ENCODE results near the gene VSTM5. TPM values are rescaled to one million over a fixed set of nuclear protein-coding genes. Genes with fewer than 3 reads are reported as not detected.
A peak's percentile ranks its signal among the peaks of the same experiment; 100 is the strongest.
"Not testable (repeated sequence)": the region's sequence is repeated elsewhere in the genome, so short reads cannot be mapped to it uniquely, and the experiment has no call there.

VSTM5 gene
- not detected for total RNA-seq

- CTCF ChIA-PET = no interaction called here
- no peak for ATAC-seq
- Mint-ChIP-seq H3K36me3 (ENCODE audit: low read depth) (no peaks in the 10 kb centered on the region), H3K9me3 (ENCODE audit: insufficient read depth) (no peaks in the 10 kb centered on the region), H3K27ac (no peak within 1 kb of the TSS), H3K4me1 (ENCODE audit: low read depth) (peaks cover 5% of the 10 kb centered on the region), H3K4me3 (no peak within 1 kb of the TSS), H3K27me3 (ENCODE audit: low read depth) (peaks cover 27% of the 10 kb centered on the region)
- no peak for DNase-seq
- POLR2A ChIA-PET = no interaction called here
These were observed at the start of gene VSTM5 for GRCh38 chr11:93850594-93851018. TSS of gene VSTM5 (minus strand) at chr11:93850618. CDS start at chr11:93850502, 116 bp downstream.

GRCh38 chr11:93895106-93895862 lies 44.9 kb upstream of the VSTM5 start:
- H3K4me3 Mint-ChIP-seq = no peak overlapping the region
- DNase-seq (peak; percentile 26), ATAC-seq (no peak)
- POLR2A ChIA-PET = interaction anchor here (0.5 kb wide), 1 partner anchor 606 kb away, joined by 3 read pairs; no protein-coding TSS in a partner anchor
- H3K4me1 Mint-ChIP-seq (ENCODE audit: low read depth) = no peaks in the 10 kb centered on the region
- CTCF ChIA-PET = interaction anchor here (1.1 to 1.9 kb wide), 14 partner anchors 9 to 660 kb away, joined by 3 to 7 read pairs (median 4); partner anchors contain the start of gene C11orf97
- H3K27ac Mint-ChIP-seq = no peak overlapping the region
- no peaks in the 10 kb centered on the region for H3K36me3 Mint-ChIP-seq (ENCODE audit: low read depth)
- peaks cover 11% of the 10 kb centered on the region for H3K27me3 Mint-ChIP-seq (ENCODE audit: low read depth)
- no peaks in the 10 kb centered on the region for H3K9me3 Mint-ChIP-seq (ENCODE audit: insufficient read depth)

GRCh38 chr11:93890391-93891051 lies 40.1 kb upstream of the VSTM5 start:
- POLR2A ChIA-PET = no interaction called here
- Mint-ChIP-seq H3K27me3 (ENCODE audit: low read depth) (peaks cover 14% of the 10 kb centered on the region), H3K9me3 (ENCODE audit: insufficient read depth) (no peaks in the 10 kb centered on the region), H3K4me3 (no peak overlapping the region), H3K36me3 (ENCODE audit: low read depth) (no peaks in the 10 kb centered on the region), H3K4me1 (ENCODE audit: low read depth) (no peaks in the 10 kb centered on the region), H3K27ac (no peak overlapping the region)
- DNase-seq = no peak
- CTCF ChIA-PET = no interaction called here
- no peak for ATAC-seq

GRCh38 chr11:93887111-93887510 lies 36.7 kb upstream of the VSTM5 start:
- Mint-ChIP-seq H3K4me3 (no peak overlapping the region), H3K9me3 (ENCODE audit: insufficient read depth) (no peaks in the 10 kb centered on the region), H3K4me1 (ENCODE audit: low read depth) (no peaks in the 10 kb centered on the region), H3K36me3 (ENCODE audit: low read depth) (no peaks in the 10 kb centered on the region), H3K27me3 (ENCODE audit: low read depth) (peaks cover 5% of the 10 kb centered on the region), H3K27ac (no peak overlapping the region)
- no peak for ATAC-seq
- POLR2A ChIA-PET = no interaction called here
- no peak for DNase-seq
- CTCF ChIA-PET = interaction anchor here (1.6 kb wide), 1 partner anchor 8 kb away, joined by 4 read pairs; no protein-coding TSS in a partner anchor

- H3K4me3 Mint-ChIP-seq; CTCF ChIA-PET; DNase-seq; H3K4me1 Mint-ChIP-seq (ENCODE audit: low read depth); POLR2A ChIA-PET; H3K9me3 Mint-ChIP-seq (ENCODE audit: insufficient read depth); H3K36me3 Mint-ChIP-seq (ENCODE audit: low read depth); H3K27ac Mint-ChIP-seq; ATAC-seq; H3K27me3 Mint-ChIP-seq (ENCODE audit: low read depth): not testable (repeated sequence)
These were observed 28.7 kb upstream of the VSTM5 start for GRCh38 chr11:93879114-93879513.

GRCh38 chr11:93875637-93876036 lies 25.2 kb upstream of the VSTM5 start:
- H3K9me3 Mint-ChIP-seq (ENCODE audit: insufficient read depth) = no peaks in the 10 kb centered on the region
- H3K36me3 Mint-ChIP-seq (ENCODE audit: low read depth) = no peaks in the 10 kb centered on the region
- ATAC-seq = no peak
- no peaks in the 10 kb centered on the region for H3K4me1 Mint-ChIP-seq (ENCODE audit: low read depth)
- ChIA-PET CTCF (interaction anchor here (0.6 to 0.7 kb wide), 2 partner anchors 63 to 543 kb away, joined by 4 to 5 read pairs; no protein-coding TSS in a partner anchor), POLR2A (no interaction called here)
- H3K4me3 Mint-ChIP-seq = no peak overlapping the region
- H3K27ac Mint-ChIP-seq = no peak overlapping the region
- peaks cover 18% of the 10 kb centered on the region for H3K27me3 Mint-ChIP-seq (ENCODE audit: low read depth)
- no peak for DNase-seq

- H3K4me1 Mint-ChIP-seq (ENCODE audit: low read depth) = no peaks in the 10 kb centered on the region
- H3K27me3 Mint-ChIP-seq (ENCODE audit: low read depth) = peaks cover 13% of the 10 kb centered on the region
- H3K4me3 Mint-ChIP-seq = no peak overlapping the region
- DNase-seq (no peak), ATAC-seq (no peak)
- no peak overlapping the region for H3K27ac Mint-ChIP-seq
- H3K36me3 Mint-ChIP-seq (ENCODE audit: low read depth) = no peaks in the 10 kb centered on the region
- ChIA-PET POLR2A (no interaction called here), CTCF (no interaction called here)
- no peaks in the 10 kb centered on the region for H3K9me3 Mint-ChIP-seq (ENCODE audit: insufficient read depth)
These were observed 21.1 kb upstream of the VSTM5 start for GRCh38 chr11:93871526-93871925.

GRCh38 chr11:93870616-93871015 lies 20.2 kb upstream of the VSTM5 start:
- no peaks in the 10 kb centered on the region for H3K36me3 Mint-ChIP-seq (ENCODE audit: low read depth)
- ChIA-PET POLR2A (no interaction called here), CTCF (no interaction called here)
- peaks cover 11% of the 10 kb centered on the region for H3K27me3 Mint-ChIP-seq (ENCODE audit: low read depth)
- H3K4me1 Mint-ChIP-seq (ENCODE audit: low read depth) = no peaks in the 10 kb centered on the region
- H3K4me3 Mint-ChIP-seq = no peak overlapping the region
- DNase-seq (no peak), ATAC-seq (no peak)
- no peaks in the 10 kb centered on the region for H3K9me3 Mint-ChIP-seq (ENCODE audit: insufficient read depth)
- no peak overlapping the region for H3K27ac Mint-ChIP-seq

- H3K4me1 Mint-ChIP-seq (ENCODE audit: low read depth) = no peaks in the 10 kb centered on the region
- no peak for ATAC-seq
- no peak for DNase-seq
- ChIA-PET POLR2A (no interaction called here), CTCF (no interaction called here)
- H3K27me3 Mint-ChIP-seq (ENCODE audit: low read depth) = peaks cover 11% of the 10 kb centered on the region
- H3K4me3 Mint-ChIP-seq = no peak overlapping the region
- H3K27ac Mint-ChIP-seq = no peak overlapping the region
- no peaks in the 10 kb centered on the region for H3K9me3 Mint-ChIP-seq (ENCODE audit: insufficient read depth)
- no peaks in the 10 kb centered on the region for H3K36me3 Mint-ChIP-seq (ENCODE audit: low read depth)
These were observed 19.4 kb upstream of the VSTM5 start for GRCh38 chr11:93869830-93870229.

- H3K9me3 Mint-ChIP-seq (ENCODE audit: insufficient read depth); H3K4me3 Mint-ChIP-seq; H3K36me3 Mint-ChIP-seq (ENCODE audit: low read depth); POLR2A ChIA-PET; DNase-seq; ATAC-seq; CTCF ChIA-PET; H3K27ac Mint-ChIP-seq; H3K4me1 Mint-ChIP-seq (ENCODE audit: low read depth): not testable (repeated sequence)
- peaks cover 11% of the 10 kb centered on the region for H3K27me3 Mint-ChIP-seq (ENCODE audit: low read depth)
These were observed 18.0 kb upstream of the VSTM5 start for GRCh38 chr11:93868404-93868803.

- Mint-ChIP-seq H3K4me3 (no peak overlapping the region), H3K27me3 (ENCODE audit: low read depth) (no peaks in the 10 kb centered on the region), H3K4me1 (ENCODE audit: low read depth) (no peaks in the 10 kb centered on the region), H3K36me3 (ENCODE audit: low read depth) (no peaks in the 10 kb centered on the region), H3K9me3 (ENCODE audit: insufficient read depth) (no peaks in the 10 kb centered on the region), H3K27ac (no peak overlapping the region)
- ChIA-PET CTCF (no interaction called here), POLR2A (no interaction called here)
- DNase-seq (no peak), ATAC-seq (no peak)
These were observed 11.4 kb upstream of the VSTM5 start for GRCh38 chr11:93861808-93862207.

GRCh38 chr11:93858121-93858775 lies 7.8 kb upstream of the VSTM5 start:
- H3K9me3 Mint-ChIP-seq (ENCODE audit: insufficient read depth) = no peaks in the 10 kb centered on the region
- ATAC-seq (no peak), DNase-seq (no peak)
- H3K27me3 Mint-ChIP-seq (ENCODE audit: low read depth) = peaks cover 13% of the 10 kb centered on the region
- POLR2A ChIA-PET = no interaction called here
- no peak overlapping the region for H3K27ac Mint-ChIP-seq
- H3K4me1 Mint-ChIP-seq (ENCODE audit: low read depth) = no peaks in the 10 kb centered on the region
- no peaks in the 10 kb centered on the region for H3K36me3 Mint-ChIP-seq (ENCODE audit: low read depth)
- H3K4me3 Mint-ChIP-seq = no peak overlapping the region
- CTCF ChIA-PET = no interaction called here
